H1 (cell line): ENCODE measurements around the gene PACRGL. TPM values are rescaled to one million over a fixed set of nuclear protein-coding genes. Genes with fewer than 3 reads are reported as not detected.

Experiments
- BRCA1 ChIP-seq: IDR thresholded peaks from 2 replicates; pipeline ENCODE4 v1.6.1; 2012; ENCODE audit warnings: low read depth, low read length, improper control_type of control experiment
- NRF1 ChIP-seq: IDR thresholded peaks from 2 replicates; pipeline ENCODE4 v1.6.1; 2011; ENCODE audit warnings: mild to moderate bottlenecking, low read depth, low read length, improper control_type of control experiment
- RFX5 ChIP-seq: IDR thresholded peaks from 2 replicates; pipeline ENCODE4 v1.6.1; 2011; ENCODE audit warnings: low read depth, low read length, improper control_type of control experiment, borderline replicate concordance
- RNF2 ChIP-seq: fragments of 200-900, 300-1000 bp; sonication (generic); IDR thresholded peaks from 2 replicates; pipeline ENCODE4 v1.7.1; 2016; ENCODE audit warnings: borderline replicate concordance, low read depth, mild to moderate bottlenecking, antibody characterized with exemption, low read length; ENCODE audit not compliant: poor library complexity, severe bottlenecking; ENCODE audit errors: missing control alignments
- SP2 ChIP-seq: IDR thresholded peaks from 2 replicates; pipeline ENCODE4 v1.6.1; 2012; ENCODE audit warnings: mild to moderate bottlenecking, low read length, inconsistent platforms
- polyA plus RNA-seq, 7 experiments: library from polyadenylated mRNA; depleted of rRNA in 3 of 7; stranded (reverse) in 5 of 7; unstranded in 2 of 7; fragments of >200 nt in 5 of 7; fragments of 200-250 nt in 2 of 7; gene quantifications; 1 replicate in 5 of 7; 2 replicates in 1 of 7; 4 replicates in 1 of 7; pipeline versions ENCODE4 v1.2.1 to v1.2.3, GENCODE V29; 2011 to 2013; ENCODE audit warnings: missing spikeins in 2 of 7, mixed read lengths in 2 of 7
- total RNA-seq: library from RNA; stranded (reverse); fragmentation: NEBNext Ultra II Directional; extraction: Animal tissue kit (Norgen Biotek cat#: 25700); gene quantifications from 2 replicates; pipeline ENCODE4 v1.2.1, GENCODE V29; 2021
- TF ChIP-seq, protein P1 (sequence below): fragments of 300-600 bp; sonication (generic); IDR thresholded peaks from 2 replicates; pipeline ENCODE4 v1.7.1; 2012; ENCODE audit warnings: low read length, moderate library complexity, mild to moderate bottlenecking, inconsistent platforms; ENCODE audit not compliant: insufficient replicate concordance

The PACRGL gene
- total and polyA plus RNA-seq, 2 of the 8 experiments (the other 6 are each of a cell fraction or from before 2014, with no cell fraction given), result 7.0 to 13.7 TPM

DNA sequence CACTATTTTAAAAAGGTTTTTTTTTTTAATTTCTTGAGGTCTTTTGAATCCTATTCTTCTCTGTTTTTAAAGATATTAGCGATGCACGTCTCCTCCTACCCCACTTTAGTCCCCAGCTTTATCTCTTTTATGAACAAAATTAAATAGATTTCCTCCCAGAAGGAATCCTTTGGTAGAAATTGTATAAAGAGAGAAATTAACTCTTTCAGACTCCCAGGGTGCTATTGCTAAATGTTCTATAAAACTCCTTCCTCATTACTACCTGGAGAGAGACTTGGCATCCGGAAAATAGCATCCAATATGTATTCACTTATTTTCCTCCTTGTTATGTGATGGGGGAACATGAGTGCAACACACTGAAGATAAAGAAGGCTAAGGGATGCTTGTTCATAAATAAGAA is 16.5 kb upstream of the PACRGL start (continued):
- TF ChIP-seq, protein P1, sequence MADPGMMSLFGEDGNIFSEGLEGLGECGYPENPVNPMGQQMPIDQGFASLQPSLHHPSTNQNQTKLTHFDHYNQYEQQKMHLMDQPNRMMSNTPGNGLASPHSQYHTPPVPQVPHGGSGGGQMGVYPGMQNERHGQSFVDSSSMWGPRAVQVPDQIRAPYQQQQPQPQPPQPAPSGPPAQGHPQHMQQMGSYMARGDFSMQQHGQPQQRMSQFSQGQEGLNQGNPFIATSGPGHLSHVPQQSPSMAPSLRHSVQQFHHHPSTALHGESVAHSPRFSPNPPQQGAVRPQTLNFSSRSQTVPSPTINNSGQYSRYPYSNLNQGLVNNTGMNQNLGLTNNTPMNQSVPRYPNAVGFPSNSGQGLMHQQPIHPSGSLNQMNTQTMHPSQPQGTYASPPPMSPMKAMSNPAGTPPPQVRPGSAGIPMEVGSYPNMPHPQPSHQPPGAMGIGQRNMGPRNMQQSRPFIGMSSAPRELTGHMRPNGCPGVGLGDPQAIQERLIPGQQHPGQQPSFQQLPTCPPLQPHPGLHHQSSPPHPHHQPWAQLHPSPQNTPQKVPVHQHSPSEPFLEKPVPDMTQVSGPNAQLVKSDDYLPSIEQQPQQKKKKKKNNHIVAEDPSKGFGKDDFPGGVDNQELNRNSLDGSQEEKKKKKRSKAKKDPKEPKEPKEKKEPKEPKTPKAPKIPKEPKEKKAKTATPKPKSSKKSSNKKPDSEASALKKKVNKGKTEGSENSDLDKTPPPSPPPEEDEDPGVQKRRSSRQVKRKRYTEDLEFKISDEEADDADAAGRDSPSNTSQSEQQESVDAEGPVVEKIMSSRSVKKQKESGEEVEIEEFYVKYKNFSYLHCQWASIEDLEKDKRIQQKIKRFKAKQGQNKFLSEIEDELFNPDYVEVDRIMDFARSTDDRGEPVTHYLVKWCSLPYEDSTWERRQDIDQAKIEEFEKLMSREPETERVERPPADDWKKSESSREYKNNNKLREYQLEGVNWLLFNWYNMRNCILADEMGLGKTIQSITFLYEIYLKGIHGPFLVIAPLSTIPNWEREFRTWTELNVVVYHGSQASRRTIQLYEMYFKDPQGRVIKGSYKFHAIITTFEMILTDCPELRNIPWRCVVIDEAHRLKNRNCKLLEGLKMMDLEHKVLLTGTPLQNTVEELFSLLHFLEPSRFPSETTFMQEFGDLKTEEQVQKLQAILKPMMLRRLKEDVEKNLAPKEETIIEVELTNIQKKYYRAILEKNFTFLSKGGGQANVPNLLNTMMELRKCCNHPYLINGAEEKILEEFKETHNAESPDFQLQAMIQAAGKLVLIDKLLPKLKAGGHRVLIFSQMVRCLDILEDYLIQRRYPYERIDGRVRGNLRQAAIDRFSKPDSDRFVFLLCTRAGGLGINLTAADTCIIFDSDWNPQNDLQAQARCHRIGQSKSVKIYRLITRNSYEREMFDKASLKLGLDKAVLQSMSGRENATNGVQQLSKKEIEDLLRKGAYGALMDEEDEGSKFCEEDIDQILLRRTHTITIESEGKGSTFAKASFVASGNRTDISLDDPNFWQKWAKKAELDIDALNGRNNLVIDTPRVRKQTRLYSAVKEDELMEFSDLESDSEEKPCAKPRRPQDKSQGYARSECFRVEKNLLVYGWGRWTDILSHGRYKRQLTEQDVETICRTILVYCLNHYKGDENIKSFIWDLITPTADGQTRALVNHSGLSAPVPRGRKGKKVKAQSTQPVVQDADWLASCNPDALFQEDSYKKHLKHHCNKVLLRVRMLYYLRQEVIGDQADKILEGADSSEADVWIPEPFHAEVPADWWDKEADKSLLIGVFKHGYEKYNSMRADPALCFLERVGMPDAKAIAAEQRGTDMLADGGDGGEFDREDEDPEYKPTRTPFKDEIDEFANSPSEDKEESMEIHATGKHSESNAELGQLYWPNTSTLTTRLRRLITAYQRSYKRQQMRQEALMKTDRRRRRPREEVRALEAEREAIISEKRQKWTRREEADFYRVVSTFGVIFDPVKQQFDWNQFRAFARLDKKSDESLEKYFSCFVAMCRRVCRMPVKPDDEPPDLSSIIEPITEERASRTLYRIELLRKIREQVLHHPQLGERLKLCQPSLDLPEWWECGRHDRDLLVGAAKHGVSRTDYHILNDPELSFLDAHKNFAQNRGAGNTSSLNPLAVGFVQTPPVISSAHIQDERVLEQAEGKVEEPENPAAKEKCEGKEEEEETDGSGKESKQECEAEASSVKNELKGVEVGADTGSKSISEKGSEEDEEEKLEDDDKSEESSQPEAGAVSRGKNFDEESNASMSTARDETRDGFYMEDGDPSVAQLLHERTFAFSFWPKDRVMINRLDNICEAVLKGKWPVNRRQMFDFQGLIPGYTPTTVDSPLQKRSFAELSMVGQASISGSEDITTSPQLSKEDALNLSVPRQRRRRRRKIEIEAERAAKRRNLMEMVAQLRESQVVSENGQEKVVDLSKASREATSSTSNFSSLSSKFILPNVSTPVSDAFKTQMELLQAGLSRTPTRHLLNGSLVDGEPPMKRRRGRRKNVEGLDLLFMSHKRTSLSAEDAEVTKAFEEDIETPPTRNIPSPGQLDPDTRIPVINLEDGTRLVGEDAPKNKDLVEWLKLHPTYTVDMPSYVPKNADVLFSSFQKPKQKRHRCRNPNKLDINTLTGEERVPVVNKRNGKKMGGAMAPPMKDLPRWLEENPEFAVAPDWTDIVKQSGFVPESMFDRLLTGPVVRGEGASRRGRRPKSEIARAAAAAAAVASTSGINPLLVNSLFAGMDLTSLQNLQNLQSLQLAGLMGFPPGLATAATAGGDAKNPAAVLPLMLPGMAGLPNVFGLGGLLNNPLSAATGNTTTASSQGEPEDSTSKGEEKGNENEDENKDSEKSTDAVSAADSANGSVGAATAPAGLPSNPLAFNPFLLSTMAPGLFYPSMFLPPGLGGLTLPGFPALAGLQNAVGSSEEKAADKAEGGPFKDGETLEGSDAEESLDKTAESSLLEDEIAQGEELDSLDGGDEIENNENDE, result no peak
- TF ChIP-seq RNF2 (no peak), BRCA1 (no peak), SP2 (no peak), RFX5 (no peak), NRF1 (no peak)
